WTC11 (cell line): ENCODE data around the gene REPIN1. TPM values are rescaled to one million over a fixed set of nuclear protein-coding genes. Genes with fewer than 3 reads are reported as not detected.

Experiments
- ATAC-seq: fragments of 200-7000 bp; cut with Tn5 transposase; 2 replicates; pipeline ENCODE4 v1.10.0; 2021; ENCODE audit warnings: mild to moderate bottlenecking, moderate library complexity
- CTCF ChIA-PET: fragments of 300-600 bp; sonication (Branson Sonifier 250); formaldehyde crosslinking; loops from one replicate; lab custom pipeline; 2021; ENCODE audit warnings: antibody characterized with exemption; lab: Charles Lee
- POLR2A ChIA-PET: fragments of 350-600 bp; sonication (Branson Sonifier 250); formaldehyde crosslinking; loops from one replicate; lab custom pipeline; 2021; ENCODE audit warnings: antibody characterized with exemption; lab: Charles Lee
- DNase-seq: peaks from one replicate; pipeline ENCODE4 v3.0.0; 2021; ENCODE audit warnings: low spot score
- H3K27ac Mint-ChIP-seq: 2 replicates; pipeline ENCODE4 v1.8.0; 2021; ENCODE audit warnings: mixed read lengths
- H3K27me3 Mint-ChIP-seq: 2 replicates; pipeline ENCODE4 v1.8.0; 2021; ENCODE audit warnings: low read depth, mild to moderate bottlenecking, moderate library complexity, mixed read lengths
- H3K36me3 Mint-ChIP-seq: 2 replicates; pipeline ENCODE4 v1.8.0; 2021; ENCODE audit warnings: mixed read lengths
- H3K4me1 Mint-ChIP-seq: 2 replicates; pipeline ENCODE4 v1.8.0; 2022; ENCODE audit warnings: mixed read lengths
- H3K4me3 Mint-ChIP-seq: 2 replicates; pipeline ENCODE4 v1.8.0; 2021; ENCODE audit warnings: mild to moderate bottlenecking, moderate library complexity, mixed read lengths
- H3K9me3 Mint-ChIP-seq: 2 replicates; pipeline ENCODE4 v1.8.0; 2021; ENCODE audit warnings: mixed read lengths
- AFF4 ChIP-seq: sonication (generic); formaldehyde crosslinking; IDR thresholded peaks from 2 replicates; pipeline ENCODE4 v1.8.1; 2023; ENCODE audit warnings: mild to moderate bottlenecking, missing genetic modification reagents, borderline replicate concordance
- ARID4B ChIP-seq: sonication (generic); formaldehyde crosslinking; IDR thresholded peaks from 2 replicates; pipeline ENCODE4 v1.8.0; 2023; ENCODE audit warnings: missing genetic modification reagents, mild to moderate bottlenecking, borderline replicate concordance
- E2F5 ChIP-seq: sonication (generic); formaldehyde crosslinking; IDR thresholded peaks from 2 replicates; pipeline ENCODE4 v1.8.1; 2022; ENCODE audit warnings: mild to moderate bottlenecking, moderate library complexity, missing genetic modification reagents
- EMX1 ChIP-seq: fragments of 250-450 bp; sonication (Bioruptor Pico); IDR thresholded peaks from 2 replicates; pipeline ENCODE4 v1.8.0; 2021; ENCODE audit warnings: mild to moderate bottlenecking
- FOXK1 ChIP-seq: sonication (generic); formaldehyde crosslinking; IDR thresholded peaks from 2 replicates; pipeline ENCODE4 v1.8.0; 2022; ENCODE audit warnings: mild to moderate bottlenecking, moderate library complexity, missing genetic modification reagents
- FOXP1 ChIP-seq: sonication (generic); formaldehyde crosslinking; IDR thresholded peaks from 2 replicates; pipeline ENCODE4 v1.8.0; 2022; ENCODE audit warnings: missing genetic modification reagents, mild to moderate bottlenecking, moderate library complexity, borderline replicate concordance
- HMGXB4 ChIP-seq: sonication (generic); formaldehyde crosslinking; IDR thresholded peaks from 2 replicates; pipeline ENCODE4 v1.8.1; 2023; ENCODE audit warnings: mild to moderate bottlenecking, moderate library complexity, missing genetic modification reagents
- MAX ChIP-seq: sonication (generic); formaldehyde crosslinking; IDR thresholded peaks from 2 replicates; pipeline ENCODE4 v1.8.0; 2022; ENCODE audit warnings: mild to moderate bottlenecking, missing genetic modification reagents
- NFATC4 ChIP-seq: fragments of 250-450 bp; sonication (Bioruptor Pico); IDR thresholded peaks from 2 replicates; pipeline ENCODE4 v1.9.0; 2021; ENCODE audit warnings: mild to moderate bottlenecking
- NFYB ChIP-seq: sonication (generic); formaldehyde crosslinking; conservative IDR thresholded peaks from 2 replicates; pipeline ENCODE4 v1.8.0; 2022; ENCODE audit warnings: low read depth, missing genetic modification reagents
- SP1 ChIP-seq: sonication (generic); formaldehyde crosslinking; conservative IDR thresholded peaks from 2 replicates; pipeline ENCODE4 v1.8.1; 2022; ENCODE audit warnings: missing genetic modification reagents
- USF1 ChIP-seq: sonication (generic); formaldehyde crosslinking; IDR thresholded peaks from 2 replicates; pipeline ENCODE4 v1.8.0; 2022; ENCODE audit warnings: mild to moderate bottlenecking, missing genetic modification reagents
- USF2 ChIP-seq: sonication (generic); formaldehyde crosslinking; IDR thresholded peaks from 2 replicates; pipeline ENCODE4 v1.8.1; 2023; ENCODE audit warnings: mild to moderate bottlenecking, missing genetic modification reagents, moderate library complexity
- ZMAT4 ChIP-seq: fragments of 250-450 bp; sonication (Bioruptor Pico); IDR thresholded peaks from 2 replicates; pipeline ENCODE4 v1.9.0; 2021; ENCODE audit warnings: mild to moderate bottlenecking
- ZNF416 ChIP-seq: fragments of 250-450 bp; sonication (Bioruptor Pico); IDR thresholded peaks from 2 replicates; pipeline ENCODE4 v1.9.0; 2021; ENCODE audit warnings: mild to moderate bottlenecking, inconsistent platforms
- total RNA-seq: library from RNA; stranded (reverse); gene quantifications from 3 replicates; pipeline ENCODE4 v1.2.3, GENCODE V29; 2021

The REPIN1 gene
- total RNA-seq, 1 experiment from 2014 or later = 130 TPM

GRCh38 chr7:150378853-150379440, 10.3 kb downstream of the REPIN1 start, which contains the start of gene ZNF775:
Gene ZNF775 (plus strand): TSS chr7:150379330. CDS start chr7:150388471, 9,141 bp downstream.
- ATAC-seq (peak; percentile 72), DNase-seq (peak; percentile 96)
- CTCF ChIA-PET = interaction anchor here (1.0 to 2.0 kb wide), 8 partner anchors 9 to 49 kb away, joined by 3 to 16 read pairs (median 5); partner anchors contain the start of gene REPIN1
- TF ChIP-seq HMGXB4 (CRISPR knock-in tag) (0 out of 2 replicates have a peak, but pooled peaks have one; percentile 11), SP1 (peak; percentile 72), ZMAT4 (no peak), FOXK1 (CRISPR knock-in tag) (peak; percentile 30; the same call in 1 of the 2 replicates), AFF4 (CRISPR knock-in tag) (no peak), ARID4B (0 out of 2 replicates have a peak, but pooled peaks have one; percentile 20), EMX1 (CRISPR knock-in tag) (no peak), E2F5 (CRISPR knock-in tag) (0 out of 2 replicates have a peak, but pooled peaks have one; percentile 19), MAX (CRISPR knock-in tag) (peak; percentile 42; the same call in 1 of the 2 replicates), FOXP1 (no peak), NFYB (CRISPR knock-in tag) (peak; percentile 98), ZNF416 (CRISPR knock-in tag) (0 out of 2 replicates have a peak, but pooled peaks have one; percentile 56), NFATC4 (CRISPR knock-in tag) (peak; percentile 67; the same call in 1 of the 2 replicates), USF1 (peak; percentile 93), USF2 (CRISPR knock-in tag) (peak; percentile 93)
- Mint-ChIP-seq H3K27me3 (no peaks in the 10 kb centered on the region), H3K9me3 (no peaks in the 10 kb centered on the region), H3K4me3 (peak within 1 kb of the TSS; percentile 87), H3K27ac (peak within 1 kb of the TSS; percentile 95), H3K4me1 (peaks cover 81% of the 10 kb centered on the region), H3K36me3 (peaks cover 12% of the 10 kb centered on the region)
- POLR2A ChIA-PET = interaction anchor here (1.1 to 1.8 kb wide), 4 partner anchors 10 to 44 kb away, joined by 5 to 27 read pairs (median 12); partner anchors contain the start of gene REPIN1
